H9 (cell line): Measurements from ENCODE around the gene KDM4E. TPM values are rescaled to one million over a fixed set of nuclear protein-coding genes. Genes with fewer than 3 reads are reported as not detected.

ENCODE experiments used
- DNase-seq: peaks from one replicate; pipeline ENCODE4 v3.0.0-alpha.2; 2017
- H2AFZ ChIP-seq: one replicate; pipeline ENCODE4 v1.6.1; 2013; ENCODE audit warnings: mild to moderate bottlenecking, low read length, control low read depth, moderate library complexity
- H2AK5ac ChIP-seq: 2 replicates; pipeline ENCODE4 v1.6.1; 2013; ENCODE audit warnings: low read length, control low read depth, mixed read lengths; ENCODE audit not compliant: insufficient read length
- H2BK120ac ChIP-seq: one replicate; pipeline ENCODE4 v1.6.1; 2013; ENCODE audit warnings: low read depth, mild to moderate bottlenecking, low read length, control low read depth, inconsistent platforms; ENCODE audit not compliant: poor library complexity, severe bottlenecking
- H2BK12ac ChIP-seq: 2 replicates; pipeline ENCODE4 v1.6.1; 2013; ENCODE audit warnings: low read length, control low read depth, mixed read lengths, low read depth; ENCODE audit not compliant: insufficient read length
- H2BK15ac ChIP-seq: 2 replicates; pipeline ENCODE4 v1.6.1; 2013; ENCODE audit warnings: low read depth, low read length, control low read depth
- H2BK20ac ChIP-seq: one replicate; pipeline ENCODE4 v1.6.1; 2013; ENCODE audit warnings: low read depth, mild to moderate bottlenecking, low read length, control low read depth, inconsistent platforms; ENCODE audit not compliant: poor library complexity, severe bottlenecking
- H2BK5ac ChIP-seq: 2 replicates; pipeline ENCODE4 v1.6.1; 2013; ENCODE audit warnings: low read length, control low read depth, mixed read lengths; ENCODE audit not compliant: insufficient read length
- H3K14ac ChIP-seq: 2 replicates; pipeline ENCODE4 v1.6.1; 2013; ENCODE audit warnings: low read length, control low read depth; ENCODE audit not compliant: insufficient read depth
- H3K18ac ChIP-seq: 2 replicates; pipeline ENCODE4 v1.6.1; 2013; ENCODE audit warnings: low read depth, mild to moderate bottlenecking, mixed read lengths, low read length, control low read depth; ENCODE audit not compliant: insufficient read length
- H3K23ac ChIP-seq: 2 replicates; pipeline ENCODE4 v1.6.1; 2013; ENCODE audit warnings: low read length, control low read depth, mixed read lengths, low read depth; ENCODE audit not compliant: insufficient read length
- H3K23me2 ChIP-seq: 2 replicates; pipeline ENCODE4 v1.6.1; 2013; ENCODE audit warnings: low read depth, mild to moderate bottlenecking, mixed read lengths, low read length, control low read depth; ENCODE audit not compliant: insufficient read length, poor library complexity, severe bottlenecking
- H3K27ac ChIP-seq: 2 replicates; pipeline ENCODE4 v1.5.1; 2013; ENCODE audit warnings: low read length, control low read depth, mixed read lengths, low read depth; ENCODE audit not compliant: insufficient read length
- H3K27me3 ChIP-seq: 2 replicates; pipeline ENCODE4 v1.6.1; 2013; ENCODE audit warnings: low read length, control low read depth, inconsistent platforms; ENCODE audit not compliant: insufficient read depth
- H3K4ac ChIP-seq: 2 replicates; pipeline ENCODE4 v1.6.1; 2013; ENCODE audit warnings: low read depth, mild to moderate bottlenecking, control low read depth, inconsistent platforms, low read length, moderate library complexity
- H3K4me1 ChIP-seq: 2 replicates; pipeline ENCODE4 v1.6.1; 2013; ENCODE audit warnings: low read length, control low read depth, inconsistent platforms; ENCODE audit not compliant: insufficient read depth
- H3K4me2 ChIP-seq: 2 replicates; pipeline ENCODE4 v1.6.1; 2013; ENCODE audit warnings: low read length, control low read depth, mixed read lengths; ENCODE audit not compliant: insufficient read length, insufficient read depth
- H3K56ac ChIP-seq: 2 replicates; pipeline ENCODE4 v1.6.1; 2013; ENCODE audit warnings: low read depth, mild to moderate bottlenecking, mixed read lengths, low read length, control low read depth; ENCODE audit not compliant: insufficient read length
- H3K79me1 ChIP-seq: 2 replicates; pipeline ENCODE4 v1.6.1; 2013; ENCODE audit warnings: low read depth, mild to moderate bottlenecking, moderate library complexity, low read length, control low read depth, inconsistent platforms; ENCODE audit not compliant: insufficient read depth, poor library complexity, severe bottlenecking
- H3K79me2 ChIP-seq: 2 replicates; pipeline ENCODE4 v1.6.1; 2013; ENCODE audit warnings: low read length, control low read depth, inconsistent platforms; ENCODE audit not compliant: insufficient read depth
- H3K9ac ChIP-seq: 2 replicates; pipeline ENCODE4 v1.6.1; 2013; ENCODE audit warnings: low read length, control low read depth, mixed read lengths; ENCODE audit not compliant: insufficient read length; ENCODE audit errors: extremely low read depth
- H3K9me3 ChIP-seq: one replicate; pipeline ENCODE4 v1.6.1; 2013; ENCODE audit warnings: low read depth, low read length, inconsistent platforms; ENCODE audit not compliant: control insufficient read depth
- H3T11ph ChIP-seq: one replicate; pipeline ENCODE4 v1.6.1; 2013; ENCODE audit warnings: mild to moderate bottlenecking, low read length, control low read depth, inconsistent platforms
- H4K20me1 ChIP-seq: one replicate; pipeline ENCODE4 v1.6.1; 2013; ENCODE audit not compliant: control insufficient read depth, insufficient read length, insufficient read depth
- H4K5ac ChIP-seq: 2 replicates; pipeline ENCODE4 v1.6.1; 2013; ENCODE audit warnings: low read depth, mild to moderate bottlenecking, mixed read lengths, low read length, control low read depth; ENCODE audit not compliant: insufficient read length
- H4K8ac ChIP-seq: replicated peaks from 2 replicates; pipeline ENCODE4 v1.6.1; 2013; ENCODE audit warnings: low read length, control low read depth, mixed read lengths, low read depth; ENCODE audit not compliant: insufficient read length
- H4K91ac ChIP-seq: 2 replicates; pipeline ENCODE4 v1.6.1; 2013; ENCODE audit warnings: low read depth, mild to moderate bottlenecking, moderate library complexity, mixed read lengths, low read length, control low read depth; ENCODE audit not compliant: insufficient read length
- H3K27ac Mint-ChIP-seq, 3 experiments: 2 replicates in 2 of 3; 3 replicates in 1 of 3; pipeline ENCODE4 v1.8.0; 2020 to 2021; ENCODE audit warnings: mixed read lengths in 3 of 3, mild to moderate bottlenecking in 1 of 3, moderate library complexity in 1 of 3
- H3K27me3 Mint-ChIP-seq: 2 replicates; pipeline ENCODE4 v1.8.0; 2021; ENCODE audit warnings: low read depth, mild to moderate bottlenecking, moderate library complexity, mixed read lengths
- H3K36me3 Mint-ChIP-seq, 3 experiments: 2 replicates in 2 of 3; 3 replicates in 1 of 3; pipeline ENCODE4 v1.8.0; 2020 to 2021; ENCODE audit warnings: low read depth in 3 of 3, mixed read lengths in 3 of 3; ENCODE audit not compliant: insufficient read depth in 1 of 3
- H3K4me1 Mint-ChIP-seq, 2 experiments: 2 replicates each; pipeline ENCODE4 v1.8.0; 2020; ENCODE audit warnings: mixed read lengths in 2 of 2
- H3K4me3 Mint-ChIP-seq, 2 experiments: 2 replicates in 1 of 2; 3 replicates in 1 of 2; pipeline ENCODE4 v1.8.0; 2020 to 2021; ENCODE audit warnings: mild to moderate bottlenecking in 2 of 2, mixed read lengths in 2 of 2, moderate library complexity in 1 of 2
- H3K9me3 Mint-ChIP-seq, 2 experiments: 2 replicates in 1 of 2; 3 replicates in 1 of 2; pipeline ENCODE4 v1.8.0; 2020; ENCODE audit warnings: mild to moderate bottlenecking in 2 of 2, mixed read lengths in 2 of 2, moderate library complexity in 1 of 2
- WGBS: extraction: QIAGEN DNeasy Blood & Tissue Kit; methylation state at CpG from one replicate; pipeline ENCODE4 v1.1.7; 2013; ENCODE audit warnings: missing lambda C conversion rate, low lambda C conversion rate, mixed read lengths; ENCODE audit not compliant: insufficient read length; ENCODE audit errors: extremely low coverage; 5-methylcytosine and 5-hydroxymethylcytosine counted together
- total RNA-seq: library from RNA; stranded (reverse); gene quantifications from 2 replicates; pipeline ENCODE4 v1.2.1, GENCODE V29; 2021
- TF ChIP-seq, protein P1 (sequence below): fragments of 200-600 bp; sonication (generic); conservative IDR thresholded peaks from 3 replicates; pipeline ENCODE4 v1.8.0; 2021; ENCODE audit warnings: antibody characterized with exemption, mild to moderate bottlenecking

KDM4E gene
- total RNA-seq, 1 experiment from 2014 or later, result not detected

DNA sequence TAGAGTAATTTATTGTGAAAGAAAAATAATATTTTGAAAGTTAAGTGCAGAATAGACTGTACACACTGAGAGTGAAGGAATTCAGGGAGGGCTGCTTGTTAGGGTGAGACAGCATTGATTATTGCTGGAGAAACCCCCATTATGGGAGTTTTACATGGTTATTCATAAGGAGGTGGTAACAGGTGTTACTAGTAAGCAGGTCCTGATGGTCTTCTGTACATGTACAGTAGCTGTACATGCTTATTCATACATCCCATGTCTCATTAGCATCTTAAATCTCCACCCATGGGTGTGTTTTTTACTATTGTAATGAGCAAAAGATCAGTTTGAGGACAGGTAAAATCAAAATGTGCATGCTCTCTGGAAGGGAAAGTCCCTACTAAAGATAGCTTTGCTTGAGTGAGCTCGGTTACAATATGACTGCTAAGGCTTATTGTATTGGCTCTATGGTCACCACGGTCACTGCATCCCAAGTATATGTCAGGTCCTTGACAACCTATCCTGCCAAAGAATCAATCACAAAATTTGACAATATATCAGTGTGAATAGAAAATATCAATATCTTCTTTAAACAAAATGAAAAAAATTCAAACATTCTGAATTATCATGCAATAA is 30.3 kb downstream of the KDM4E start:
- no peak overlapping the region for H2BK120ac ChIP-seq
- H3K4me3 Mint-ChIP-seq, result no peak overlapping the region
- H3K18ac ChIP-seq, result no peak overlapping the region
- H2BK5ac ChIP-seq, result no peak overlapping the region
- H3K56ac ChIP-seq, result no peak overlapping the region
- no peaks in the 10 kb centered on the region for H3K27me3 ChIP-seq
- no peak overlapping the region for H3K4ac ChIP-seq
- no peak overlapping the region for H3K23ac ChIP-seq
- no peak for DNase-seq
- TF ChIP-seq, protein P1, sequence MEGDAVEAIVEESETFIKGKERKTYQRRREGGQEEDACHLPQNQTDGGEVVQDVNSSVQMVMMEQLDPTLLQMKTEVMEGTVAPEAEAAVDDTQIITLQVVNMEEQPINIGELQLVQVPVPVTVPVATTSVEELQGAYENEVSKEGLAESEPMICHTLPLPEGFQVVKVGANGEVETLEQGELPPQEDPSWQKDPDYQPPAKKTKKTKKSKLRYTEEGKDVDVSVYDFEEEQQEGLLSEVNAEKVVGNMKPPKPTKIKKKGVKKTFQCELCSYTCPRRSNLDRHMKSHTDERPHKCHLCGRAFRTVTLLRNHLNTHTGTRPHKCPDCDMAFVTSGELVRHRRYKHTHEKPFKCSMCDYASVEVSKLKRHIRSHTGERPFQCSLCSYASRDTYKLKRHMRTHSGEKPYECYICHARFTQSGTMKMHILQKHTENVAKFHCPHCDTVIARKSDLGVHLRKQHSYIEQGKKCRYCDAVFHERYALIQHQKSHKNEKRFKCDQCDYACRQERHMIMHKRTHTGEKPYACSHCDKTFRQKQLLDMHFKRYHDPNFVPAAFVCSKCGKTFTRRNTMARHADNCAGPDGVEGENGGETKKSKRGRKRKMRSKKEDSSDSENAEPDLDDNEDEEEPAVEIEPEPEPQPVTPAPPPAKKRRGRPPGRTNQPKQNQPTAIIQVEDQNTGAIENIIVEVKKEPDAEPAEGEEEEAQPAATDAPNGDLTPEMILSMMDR, result no peak
- no peaks in the 10 kb centered on the region for H3K4me1 ChIP-seq
- no peak overlapping the region for H3K27ac Mint-ChIP-seq
- H3K36me3 Mint-ChIP-seq, result no peaks in the 10 kb centered on the region
- no peaks in the 10 kb centered on the region for H3K4me1 Mint-ChIP-seq
- no peak overlapping the region for H3T11ph ChIP-seq
- no peaks in the 10 kb centered on the region for H3K23me2 ChIP-seq
- H3K9ac ChIP-seq, result no peak overlapping the region
- H2AK5ac ChIP-seq, result no peak overlapping the region
- H4K20me1 ChIP-seq, result no peaks in the 10 kb centered on the region
- H4K91ac ChIP-seq, result no peak overlapping the region
- no peak overlapping the region for H2BK15ac ChIP-seq
- H2BK20ac ChIP-seq, result no peak overlapping the region
- no peak overlapping the region for H2AFZ ChIP-seq
- H3K9me3 ChIP-seq, result no peaks in the 10 kb centered on the region
- no peak overlapping the region for H3K4me2 ChIP-seq
- no peak overlapping the region for H3K14ac ChIP-seq
- H4K5ac ChIP-seq, result no peak overlapping the region
- H4K8ac ChIP-seq, result no peak overlapping the region
- no peaks in the 10 kb centered on the region for H3K79me1 ChIP-seq
- no peak overlapping the region for H3K27ac ChIP-seq
- peaks cover 44% of the 10 kb centered on the region for H3K27me3 Mint-ChIP-seq
- WGBS, result no CpG with 5 or more reads among the region's 2 CpGs
- no peak overlapping the region for H2BK12ac ChIP-seq
- H3K79me2 ChIP-seq, result no peaks in the 10 kb centered on the region
- H3K9me3 Mint-ChIP-seq, result no peaks in the 10 kb centered on the region
